Measurements from ENCODE around the gene DPAGT1. TPM values are rescaled to one million over a fixed set of nuclear protein-coding genes. Genes with fewer than 3 reads are reported as not detected.

Gene DPAGT1
- total RNA-seq, 4 donors from 2014 or later, result 18.5 to 29.9 (median 26.7) TPM

- Histone ChIP-seq H3K27me3 (no peaks in the 10 kb centered on the region), H3K36me3 (peaks cover 0 to 17% (median 0%) of the 10 kb centered on the region in 3 donors), H3K4me3 (no peak overlapping the region), H3K4me1 (peaks cover 16 to 48% (median 22%) of the 10 kb centered on the region in 3 donors), H3K27ac (no peak overlapping the region), H3K9me3 (no peaks in the 10 kb centered on the region)
- no peak for TF ChIP-seq CTCF (IDR thresholded peaks at IDR 0.05)
- intact Hi-C loops (cut with DNase I), result loop anchor here (10.0 kb wide), 1 partner anchor 104 kb away; no protein-coding TSS in a partner anchor
- 75 to 78% methylated on average over 6 to 9 of the region's 9 CpGs for WGBS, 2 donors
- no peak for DNase-seq
Measured at GRCh38 chr11:119091178-119091577, 10.5 kb downstream of the DPAGT1 start.

GRCh38 chr11:119089319-119089718 lies 12.3 kb downstream of the DPAGT1 start:
- WGBS, 2 donors, result 100% methylated on average over 1 of the region's 1 CpG; no CpG with 5 or more reads in 1 of the 2 donors
- Histone ChIP-seq H3K9me3 (no peaks in the 10 kb centered on the region), H3K4me1 (peaks cover 28 to 54% (median 28%) of the 10 kb centered on the region in 3 donors), H3K27me3 (no peaks in the 10 kb centered on the region), H3K4me3 (no peak overlapping the region), H3K27ac (no peak overlapping the region), H3K36me3 (peaks cover 0 to 16% (median 0%) of the 10 kb centered on the region in 3 donors)
- intact Hi-C loops (cut with DNase I), result no loop called here
- no peak for DNase-seq
- no peak for TF ChIP-seq POLR2A (IDR thresholded peaks at IDR 0.05)
- no peak for TF ChIP-seq CTCF (IDR thresholded peaks at IDR 0.05)

GRCh38 chr11:119088406-119088805 lies 13.2 kb downstream of the DPAGT1 start:
- no peaks in the 10 kb centered on the region for H3K9me3 ChIP-seq
- peaks cover 23 to 53% (median 25%) of the 10 kb centered on the region in 3 donors for H3K4me1 ChIP-seq
- H3K27ac ChIP-seq, result no peak overlapping the region
- intact Hi-C loops (cut with DNase I), result no loop called here
- peaks cover 0 to 16% (median 0%) of the 10 kb centered on the region in 3 donors for H3K36me3 ChIP-seq
- no peak for TF ChIP-seq CTCF (IDR thresholded peaks at IDR 0.05)
- TF ChIP-seq POLR2A (IDR thresholded peaks at IDR 0.05), result no peak
- no peaks in the 10 kb centered on the region for H3K27me3 ChIP-seq
- DNase-seq, result no peak
- WGBS, 2 donors, result 91 to 92% methylated on average over 9 of the region's 9 CpGs
- no peak overlapping the region for H3K4me3 ChIP-seq

- H3K4me3 ChIP-seq, result no peak overlapping the region
- DNase-seq, result no peak
- WGBS, 2 donors, result 80 to 100% methylated on average over 1 of the region's 2 CpGs
- no peaks in the 10 kb centered on the region for H3K27me3 ChIP-seq
- intact Hi-C loops (cut with DNase I), result no loop called here
- H3K9me3 ChIP-seq, result no peaks in the 10 kb centered on the region
- no peak overlapping the region for H3K27ac ChIP-seq
- peaks cover 17 to 47% (median 19%) of the 10 kb centered on the region in 3 donors for H3K4me1 ChIP-seq
- TF ChIP-seq POLR2A (IDR thresholded peaks at IDR 0.05) (no peak), CTCF (IDR thresholded peaks at IDR 0.05) (no peak)
- peaks cover 0 to 17% (median 0%) of the 10 kb centered on the region in 3 donors for H3K36me3 ChIP-seq
Measured at GRCh38 chr11:119087747-119088241, 13.9 kb downstream of the DPAGT1 start.

- WGBS, 2 donors, result 86 to 89% methylated on average over 6 of the region's 6 CpGs
- intact Hi-C loops (cut with DNase I), result no loop called here
- Histone ChIP-seq H3K4me1 (peaks cover 13 to 40% (median 16%) of the 10 kb centered on the region in 3 donors), H3K4me3 (no peak overlapping the region), H3K36me3 (peaks cover 0 to 17% (median 2%) of the 10 kb centered on the region in 3 donors), H3K9me3 (no peaks in the 10 kb centered on the region), H3K27ac (no peak overlapping the region), H3K27me3 (no peaks in the 10 kb centered on the region)
- DNase-seq, result no peak
- TF ChIP-seq CTCF (IDR thresholded peaks at IDR 0.05), result no peak
- no peak for TF ChIP-seq POLR2A (IDR thresholded peaks at IDR 0.05)
Measured at GRCh38 chr11:119087123-119087522, 14.5 kb downstream of the DPAGT1 start.

Data from esophagus squamous epithelium (tissue), 5 donors.